Transverse colon (tissue), 4 donors: ENCODE data around the gene TMEM175. TPM values are rescaled to one million over a fixed set of nuclear protein-coding genes. Genes with fewer than 3 reads are reported as not detected.

ENCODE experiments used
- DNase-seq: peaks from one replicate; pipeline ENCODE4 v3.0.0-alpha.2; 2019
- H3K27ac ChIP-seq, 4 donors: fragments of 200-600 bp; sonication (generic); 2 replicates each; pipeline ENCODE4 v1.5.1; 2016 to 2018; ENCODE audit warnings: inconsistent platforms in 4 of 4
- H3K27me3 ChIP-seq: fragments of 200-600 bp; sonication (generic); 2 replicates; pipeline ENCODE4 v1.5.1; 2017; ENCODE audit warnings: inconsistent platforms
- H3K36me3 ChIP-seq, 4 donors: fragments of 200-600 bp; sonication (generic); 2 replicates each; pipeline ENCODE4 v1.5.1; 2017 to 2019; ENCODE audit warnings: inconsistent platforms in 4 of 4
- H3K4me1 ChIP-seq, 4 donors: fragments of 200-600 bp; sonication (generic); 2 replicates each; pipeline ENCODE4 v1.5.1; 2017 to 2020; ENCODE audit warnings: inconsistent platforms in 4 of 4
- H3K4me3 ChIP-seq, 4 donors: fragments of 200-600 bp; sonication (generic); 1 replicate in 1 of 4; 2 replicates in 3 of 4; pipeline versions ENCODE4 v1.5.1 to v1.6.1; 2017 to 2019; ENCODE audit warnings: inconsistent platforms in 4 of 4
- H3K9me3 ChIP-seq, 2 donors: fragments of 200-600 bp; sonication (generic); 2 replicates each; pipeline ENCODE4 v1.5.1; 2017 to 2019; ENCODE audit warnings: inconsistent platforms in 2 of 2
- CTCF ChIP-seq, 5 experiments: fragments of 200-600 bp in 3 of 5; fragments of 450-650 bp in 2 of 5; sonication (generic) in 3 of 5; IDR thresholded peaks; 1 replicate in 2 of 5; 2 replicates in 3 of 5; pipeline ENCODE4 v1.5.1; 2016 to 2017; ENCODE audit warnings: antibody characterized with exemption in 5 of 5, inconsistent platforms in 3 of 5, mild to moderate bottlenecking in 2 of 5, moderate library complexity in 1 of 5
- EP300 ChIP-seq: sonication (generic); formaldehyde crosslinking; IDR thresholded peaks from one replicate; pipeline ENCODE4 v1.6.1; 2017; ENCODE audit warnings: antibody characterized with exemption, low read depth
- POLR2A ChIP-seq: fragments of 450-650 bp; IDR thresholded peaks from one replicate; pipeline ENCODE4 v1.6.1; 2016; ENCODE audit warnings: antibody characterized with exemption, mild to moderate bottlenecking, moderate library complexity
- POLR2AphosphoS5 ChIP-seq, 3 donors: sonication (generic); formaldehyde crosslinking; IDR thresholded peaks; one replicate each; pipeline ENCODE4 v1.6.1; 2016; ENCODE audit warnings: antibody characterized with exemption in 3 of 3
- WGBS, 2 donors: methylation state at CpG; one replicate each; pipeline ENCODE4 v1.1.5; 2018; ENCODE audit warnings: low coverage in 1 of 2; 5-methylcytosine and 5-hydroxymethylcytosine counted together
- in situ Hi-C, 4 donors: fragments of 200-750 bp; cut with MboI; loops; one replicate each; pipeline versions ENCODE4 v1.15.0 to v1.15.1; 2017; ENCODE audit warnings: low sequenced_read_pairs in 3 of 4, low pct_ligation_motif_present in 1 of 4, low pct_unique_long_range_greater_than_20kb in 1 of 4
- intact Hi-C: fragments of 100-400 bp; cut with DNase I; formaldehyde crosslinking; loops from one replicate; pipeline ENCODE4 v1.15.1; 2023; ENCODE audit warnings: low total_unique reads
- total RNA-seq, 4 donors: library from RNA; depleted of rRNA; stranded (reverse); fragments of >200 nt; gene quantifications; one replicate each; pipeline ENCODE4 v1.1.0, GENCODE V29; 2016

The TMEM175 gene
- total RNA-seq, 4 donors from 2014 or later, result 44.0 to 116 (median 50.5) TPM

GRCh38 chr4:992297-993110 is 60.2 kb downstream of the TMEM175 start:
- H3K27ac ChIP-seq, result peak overlapping the region; percentile 86 to 95 (median 88)
- DNase-seq, result peak; percentile 88
- no peaks in the 10 kb centered on the region for H3K36me3 ChIP-seq
- H3K4me1 ChIP-seq, result peaks cover 19 to 41% (median 35%) of the 10 kb centered on the region in 4 donors
- H3K4me3 ChIP-seq, result peak overlapping the region in 2 of 4 donors; percentile 2 to 24
- H3K27me3 ChIP-seq, result peaks cover 15% of the 10 kb centered on the region
- intact Hi-C loops, result no loop called here
- H3K9me3 ChIP-seq, result no peaks in the 10 kb centered on the region
- in situ Hi-C loops, result no loop called here
- peak in 1 of 5 experiments; percentile 36 for TF ChIP-seq CTCF (IDR thresholded peaks at IDR 0.05)
- TF ChIP-seq POLR2A, result peak; percentile 72
- TF ChIP-seq EP300, result no peak
- peak; percentile 60 to 86 (median 73) for TF ChIP-seq POLR2AphosphoS5 (IDR thresholded peaks at IDR 0.05)
- 38% methylated on average over 22 of the region's 25 CpGs; no CpG with 5 or more reads in 1 of the 2 donors for WGBS, 2 donors

DNA sequence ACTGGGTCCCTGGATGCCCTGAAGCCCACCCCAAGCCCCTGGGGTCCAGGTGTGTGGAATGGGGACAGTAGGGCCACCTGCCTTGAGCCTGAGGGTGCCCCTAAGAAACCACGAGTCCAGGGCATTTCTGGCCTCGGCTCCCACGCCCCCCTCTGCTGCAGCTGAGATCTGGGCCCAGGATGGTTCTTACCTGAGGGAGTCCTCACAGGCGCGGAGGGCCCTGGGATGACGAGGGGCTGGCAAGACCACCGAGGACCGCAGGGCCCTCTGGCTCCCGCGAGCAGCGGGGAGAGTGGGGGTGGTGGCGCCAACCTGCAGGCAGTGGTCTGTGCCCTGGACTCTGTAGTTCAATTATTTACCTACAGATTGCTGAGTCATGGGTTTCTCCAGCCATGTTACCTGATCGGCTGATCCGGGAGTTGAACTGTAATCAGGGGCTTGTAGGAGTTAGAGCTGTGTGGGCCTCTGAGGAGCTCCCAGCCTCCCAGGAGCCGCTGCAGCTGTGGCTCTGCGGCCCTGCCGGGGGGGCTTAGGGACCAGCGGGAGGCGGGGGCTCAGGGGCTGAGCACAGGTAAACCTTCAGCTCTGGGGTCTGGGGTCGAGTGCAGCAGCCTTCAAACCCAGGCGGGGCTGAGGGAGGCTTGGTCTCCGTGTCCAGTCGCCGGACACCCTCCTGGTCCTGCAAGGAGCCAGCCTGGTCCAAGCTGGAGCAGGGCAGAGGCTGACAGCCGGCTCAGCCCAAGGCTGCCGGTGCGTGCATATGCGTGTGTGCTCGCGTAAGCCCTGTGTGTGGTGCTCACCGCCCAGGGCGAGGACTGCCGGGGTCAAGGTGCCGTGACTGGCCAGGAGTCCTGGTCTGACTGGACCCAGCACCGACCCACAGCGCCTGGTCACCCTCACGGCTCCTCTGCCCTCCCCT is 61.1 kb downstream of the TMEM175 start, which contains the start of gene SLC26A1:
Gene SLC26A1 (minus strand): TSS at position 294 of the 919 bp plus-strand sequence. CDS start 1,701 bp downstream, outside the sequence.
- WGBS, 2 donors, result 48% methylated on average over 36 of the region's 37 CpGs; no CpG with 5 or more reads in 1 of the 2 donors

DNA sequence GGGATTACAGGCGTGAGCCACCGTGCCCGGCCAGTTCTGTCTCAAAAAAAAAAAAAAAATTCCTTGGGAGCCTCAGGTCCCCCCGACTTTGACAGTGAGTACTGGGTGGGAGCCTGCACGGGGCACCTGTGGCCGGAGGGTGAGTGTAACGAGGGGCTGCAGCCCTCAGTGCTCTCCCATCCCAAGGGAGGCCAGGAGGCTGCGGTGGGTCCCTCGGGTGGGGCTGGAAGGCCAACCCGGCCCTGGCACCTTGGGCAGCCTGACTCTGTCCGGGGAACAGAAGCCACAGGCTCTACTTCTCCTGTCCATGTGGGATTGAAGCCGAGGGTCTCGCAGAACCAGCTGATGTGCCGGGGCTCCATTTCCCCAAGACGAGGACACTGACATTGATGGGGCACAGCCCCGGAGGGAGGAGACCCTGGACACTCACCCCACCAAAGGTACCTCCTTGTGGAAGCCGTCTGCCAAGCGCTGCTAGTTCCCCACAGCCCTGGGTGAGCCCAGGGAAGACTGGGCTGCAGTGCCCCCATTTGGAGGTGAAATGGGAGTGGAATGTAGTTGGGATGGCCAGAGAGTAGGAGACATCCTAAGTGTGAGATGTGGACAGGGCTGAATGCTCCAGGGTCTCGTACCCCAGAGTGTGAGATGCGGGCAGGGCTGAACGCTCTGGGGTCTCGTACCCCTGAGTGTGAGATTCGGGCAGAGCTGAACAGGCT is 63.2 kb downstream of the TMEM175 start:
- Histone ChIP-seq H3K27me3 (peaks cover 41% of the 10 kb centered on the region), H3K36me3 (no peaks in the 10 kb centered on the region), H3K4me3 (no peak overlapping the region), H3K9me3 (no peaks in the 10 kb centered on the region), H3K4me1 (peaks cover 16 to 38% (median 32%) of the 10 kb centered on the region in 4 donors), H3K27ac (no peak overlapping the region)
- 64 to 84% methylated on average over 5 to 19 of the region's 23 CpGs for WGBS, 2 donors
- no peak for TF ChIP-seq EP300
- TF ChIP-seq POLR2AphosphoS5 (IDR thresholded peaks at IDR 0.05), result no peak
- TF ChIP-seq CTCF (IDR thresholded peaks at IDR 0.05), result no peak
- TF ChIP-seq POLR2A, result no peak
- intact Hi-C loops, result no loop called here
- no peak for DNase-seq
- in situ Hi-C loops, result no loop called here

More for the DNA sequence above, 61.1 kb downstream of the TMEM175 start, which contains the start of gene SLC26A1:
- H3K4me1 ChIP-seq, result peaks cover 16 to 38% (median 32%) of the 10 kb centered on the region in 4 donors
- in situ Hi-C loops (no loop called here), intact Hi-C loops (no loop called here)
- peak within 1 kb of the TSS in 2 of 4 donors; percentile 2 to 24 for H3K4me3 ChIP-seq
- no peaks in the 10 kb centered on the region for H3K36me3 ChIP-seq
- TF ChIP-seq CTCF (IDR thresholded peaks at IDR 0.05), result no peak
- TF ChIP-seq POLR2AphosphoS5 (IDR thresholded peaks at IDR 0.05), result no peak
- no peak for TF ChIP-seq EP300
- TF ChIP-seq POLR2A, result no peak
- no peaks in the 10 kb centered on the region for H3K9me3 ChIP-seq
- peaks cover 24% of the 10 kb centered on the region for H3K27me3 ChIP-seq
- H3K27ac ChIP-seq, result peak within 1 kb of the TSS; percentile 86 to 95 (median 88)
- peak; percentile 52 for DNase-seq
